GM23248 (cell line): ENCODE data around the gene AKAP12.
"Not testable (repeated sequence)": the region's sequence is repeated elsewhere in the genome, so short reads cannot be mapped to it uniquely, and the experiment has no call there.

Experiments used
- EZH2 ChIP-seq: fragments of 200-600 bp; sonication (generic); IDR thresholded peaks from 2 replicates; pipeline ENCODE4 v1.6.1; 2018; ENCODE audit warnings: antibody characterized with exemption, mild to moderate bottlenecking; ENCODE audit not compliant: insufficient read depth, poor library complexity, severe bottlenecking
- EZH2phosphoT487 ChIP-seq: fragments of 200-600 bp; sonication (generic); IDR thresholded peaks from 2 replicates; pipeline ENCODE4 v1.6.1; 2018; ENCODE audit warnings: antibody characterized with exemption, moderate library complexity, mild to moderate bottlenecking, low read depth; ENCODE audit not compliant: insufficient read depth

DNA sequence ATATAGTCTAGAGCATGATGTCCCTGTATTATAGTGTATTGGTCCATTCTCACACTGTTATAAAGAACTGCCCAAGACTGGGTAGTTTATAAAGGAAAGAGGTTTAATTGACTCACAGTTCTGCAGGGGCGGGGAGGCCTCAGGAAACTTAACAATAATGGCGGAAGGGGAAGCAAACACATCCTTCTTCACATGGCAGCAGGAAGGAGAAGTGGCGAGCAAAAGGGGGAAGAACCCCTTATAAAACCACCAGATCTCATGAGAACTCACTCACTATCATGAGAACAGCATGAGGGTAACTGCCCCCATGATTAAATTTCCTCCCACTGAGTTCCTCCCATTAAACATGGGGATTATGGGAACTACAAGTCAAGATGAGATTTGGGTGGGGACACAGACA, 75.9 kb downstream of the AKAP12 start:
- not testable (repeated sequence) for TF ChIP-seq EZH2, EZH2phosphoT487
